HG03064 (cell line): ENCODE results near the gene HNF4A.
"Not testable (repeated sequence)": the region's sequence is repeated elsewhere in the genome, so short reads cannot be mapped to it uniquely, and the experiment has no call there.

ENCODE experiments used
- ATAC-seq: cut with Tn5 transposase; IDR thresholded peaks from one replicate; pipeline ENCODE4 v1.9.1; 2021; ENCODE audit warnings: low read depth; ENCODE audit not compliant: unreplicated experiment

The HNF4A gene

DNA sequence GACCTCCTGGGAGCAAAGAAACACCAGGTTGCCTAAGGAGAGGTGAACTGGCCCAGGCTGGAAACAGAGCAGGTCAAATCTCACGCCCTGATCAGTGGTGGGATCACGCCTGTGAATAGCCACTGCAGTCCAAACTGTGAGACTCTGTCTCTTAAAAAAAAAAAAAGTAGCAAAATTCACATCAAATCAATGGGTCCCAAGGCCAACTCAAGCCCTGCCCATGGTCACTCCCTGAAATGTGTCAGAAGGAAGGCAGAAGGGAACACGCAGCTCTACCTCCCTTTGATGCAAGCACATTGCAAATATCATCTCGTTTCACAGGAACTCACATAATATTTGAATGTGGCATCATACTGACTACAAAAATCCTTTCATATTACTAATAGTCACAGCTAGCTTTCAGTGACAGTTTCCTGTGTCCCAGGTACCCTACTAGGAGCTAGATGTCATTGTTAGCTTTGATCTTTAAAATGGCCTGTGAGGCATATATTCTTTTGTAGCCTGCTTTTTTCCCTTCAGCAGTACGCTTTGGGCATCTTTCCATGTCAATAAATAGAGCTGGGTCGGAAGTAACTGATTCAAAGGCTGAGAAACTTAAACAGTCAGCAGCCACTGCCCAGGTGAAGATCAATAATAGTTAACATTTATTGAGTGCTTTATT lies 105.8 kb downstream of the HNF4A start:
- ATAC-seq: no peak

DNA sequence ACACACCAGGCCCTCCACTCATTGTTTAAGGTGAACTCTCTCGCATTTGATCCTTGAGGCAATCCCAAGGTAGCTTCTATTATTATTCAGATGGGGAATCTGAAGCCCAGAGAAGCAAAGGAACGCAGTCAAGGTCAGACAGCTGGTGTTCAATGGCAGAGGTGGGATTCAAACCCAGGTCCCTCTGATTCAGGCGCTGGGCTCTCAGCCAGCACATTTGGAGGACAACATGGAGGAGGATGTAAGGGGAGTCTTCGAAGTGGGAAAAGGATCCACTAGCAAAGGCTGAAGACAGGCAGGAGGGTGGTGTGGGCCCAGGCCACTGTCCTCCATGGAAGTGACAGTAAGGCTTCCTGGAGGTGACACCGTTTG lies 106.3 kb downstream of the HNF4A start:
- no peak for ATAC-seq

DNA sequence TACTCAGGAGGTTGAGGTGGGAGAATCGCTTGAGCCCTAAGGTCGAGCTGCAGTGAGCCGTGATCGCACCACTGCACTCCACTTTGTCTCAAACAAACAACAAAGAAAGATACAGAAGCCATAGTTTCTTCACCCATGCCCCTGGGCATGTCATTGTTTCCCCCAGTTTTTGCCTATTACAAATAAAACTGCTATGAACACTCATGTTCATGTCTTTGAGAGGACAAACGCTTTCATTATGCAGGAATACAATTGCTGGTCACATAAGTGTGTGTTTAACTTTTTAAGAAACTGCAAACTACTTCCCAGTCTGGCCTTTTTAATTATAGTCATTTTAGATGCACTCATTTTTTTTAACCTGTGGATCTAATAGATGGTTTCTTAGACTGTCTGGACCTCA lies 108.0 kb downstream of the HNF4A start:
- ATAC-seq: no peak

DNA sequence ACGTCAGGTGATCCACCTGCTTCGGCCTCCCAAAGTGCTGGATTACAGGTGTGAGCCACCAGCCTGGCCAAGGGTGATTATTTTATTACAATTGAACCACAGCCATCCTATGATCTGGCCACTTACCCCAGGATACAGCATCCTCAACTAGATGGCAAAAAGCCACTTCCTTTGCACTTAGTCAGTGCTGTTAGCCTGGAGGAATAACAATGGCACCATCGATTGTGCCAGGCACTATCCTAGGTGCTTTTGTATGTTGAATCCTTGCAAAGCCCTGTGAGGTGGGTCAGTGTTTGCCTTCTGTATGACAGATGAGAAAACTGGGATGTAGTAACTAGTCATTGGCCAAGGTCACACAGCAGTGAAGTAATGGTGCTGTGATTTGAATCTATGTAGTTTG lies 109.0 kb downstream of the HNF4A start:
- no peak for ATAC-seq

DNA sequence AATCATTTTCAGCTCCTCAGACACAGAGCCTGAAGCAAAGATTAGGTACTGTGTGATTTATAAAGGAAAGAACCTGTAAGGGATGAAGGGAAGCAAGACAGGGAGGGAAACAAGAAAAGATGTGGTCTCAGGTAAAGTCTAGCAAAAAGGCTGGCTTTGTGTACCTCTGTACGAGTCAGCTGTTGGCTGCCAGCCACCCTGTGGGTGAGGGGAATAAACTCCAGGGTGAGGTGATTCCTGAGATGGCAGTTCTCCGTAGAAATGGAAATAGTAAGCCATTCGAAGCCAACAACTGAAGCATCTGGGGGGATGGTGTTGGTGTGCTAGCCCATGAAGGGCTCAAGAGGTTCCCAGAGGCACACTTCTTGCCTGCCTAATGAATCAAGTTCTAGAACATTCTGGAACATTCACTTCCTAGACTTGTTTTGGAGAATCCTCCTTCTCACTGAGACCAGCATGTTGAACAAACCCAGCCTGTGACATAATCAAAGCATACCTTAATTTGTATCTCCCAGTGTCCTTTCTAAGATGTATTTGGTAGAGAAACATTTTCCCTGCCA lies 109.6 kb downstream of the HNF4A start:
- no peak for ATAC-seq

DNA sequence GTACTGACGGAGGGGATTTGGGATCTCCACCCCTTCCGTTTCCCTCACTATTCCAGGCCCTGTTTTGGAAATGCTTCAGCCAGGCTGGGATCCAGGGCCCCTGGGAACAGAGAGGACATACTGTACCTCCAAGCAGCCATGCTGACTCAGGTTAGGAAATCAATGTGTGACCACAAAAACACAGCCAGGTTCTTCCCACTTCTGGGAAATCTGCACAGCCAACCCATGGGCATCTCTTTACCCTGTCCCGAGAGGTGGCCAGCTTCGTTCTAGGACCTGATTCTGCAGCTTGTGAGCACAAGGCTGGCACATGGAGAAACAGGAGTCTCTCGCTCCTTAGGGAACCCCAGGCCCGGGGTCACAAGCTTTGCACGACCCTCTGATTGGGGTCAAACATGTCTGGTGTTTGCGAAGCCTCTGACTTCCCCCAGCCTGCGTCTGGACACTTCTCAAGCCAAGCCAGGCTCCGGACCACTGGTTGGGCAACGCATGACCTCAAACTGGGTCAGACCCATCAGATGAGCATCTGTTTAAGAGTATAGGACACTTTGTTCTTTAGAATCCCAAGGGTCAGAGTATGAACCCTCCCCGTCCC lies 111.9 kb downstream of the HNF4A start:
- no peak for ATAC-seq

DNA sequence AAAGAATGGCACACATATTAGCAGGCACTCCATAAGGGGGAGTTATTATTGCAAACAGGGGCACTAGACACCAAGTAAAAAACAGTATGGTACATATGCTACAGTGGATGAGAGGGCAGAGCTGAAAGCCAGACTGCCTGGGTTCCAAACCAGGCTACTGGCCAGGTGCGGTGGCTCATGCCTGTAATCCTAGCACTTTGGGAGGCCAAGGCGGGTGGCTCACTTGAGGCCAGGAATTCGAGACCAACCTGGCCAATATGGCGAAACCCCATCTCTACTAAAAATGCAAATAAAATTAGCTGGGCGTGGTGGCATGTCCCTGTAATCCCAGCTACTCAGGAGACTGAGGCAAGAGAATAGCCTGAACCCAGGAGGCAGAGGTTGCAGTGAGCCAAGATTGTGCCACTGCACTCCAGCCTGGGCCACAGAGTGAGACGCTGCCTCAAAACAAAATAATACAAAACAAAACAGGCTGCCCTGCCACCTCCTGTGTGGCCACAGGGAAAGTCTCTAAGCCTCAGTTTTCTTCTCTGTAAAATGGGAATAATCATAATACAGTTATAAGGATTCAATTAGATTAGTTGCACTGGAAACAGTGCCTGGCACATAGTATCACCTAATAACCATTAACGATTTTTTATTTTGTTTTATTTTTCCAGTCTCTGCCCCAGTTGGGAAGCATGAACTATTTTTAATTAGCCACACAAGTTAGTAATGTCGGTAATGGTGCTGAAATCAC lies 112.7 kb downstream of the HNF4A start:
- no peak for ATAC-seq

DNA sequence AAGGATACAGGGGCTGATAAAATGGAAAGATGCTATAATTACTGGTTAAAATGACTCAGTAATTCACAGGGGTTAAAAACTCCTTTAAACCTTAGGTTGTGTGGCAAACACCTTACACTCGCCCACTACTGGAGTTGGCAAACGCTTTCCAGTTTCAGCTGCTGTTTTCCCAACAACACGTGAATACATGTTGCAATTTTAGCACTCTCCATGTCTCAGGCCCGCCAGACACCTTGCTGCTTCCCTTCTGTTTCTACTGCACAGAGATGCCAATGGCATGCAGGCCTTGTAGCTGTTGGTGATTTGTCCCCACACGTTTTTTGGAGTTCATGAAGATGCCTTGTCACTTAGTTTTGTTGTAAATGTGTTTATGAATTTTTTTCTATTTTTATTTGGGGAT lies 114.8 kb downstream of the HNF4A start:
- ATAC-seq: no peak

DNA sequence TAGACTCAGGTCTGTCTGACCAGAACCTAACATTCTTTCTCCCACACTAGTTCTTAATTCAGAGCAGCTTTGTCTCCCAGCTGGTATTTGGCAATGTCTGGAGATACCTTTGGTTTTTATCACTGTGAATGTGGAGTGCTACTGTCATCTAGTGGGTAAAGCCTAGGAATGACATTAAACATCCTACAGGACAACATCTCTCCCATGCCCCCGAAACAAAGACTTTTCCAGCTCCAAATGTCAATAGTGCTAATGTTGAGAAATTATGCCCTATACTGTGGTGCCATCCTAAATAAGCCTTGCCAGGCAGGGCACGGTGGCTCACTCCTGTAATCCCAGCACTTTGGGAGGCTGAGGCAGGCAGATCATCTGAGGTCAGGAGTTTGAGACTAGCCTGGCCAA lies 116.0 kb downstream of the HNF4A start:
- no peak for ATAC-seq

DNA sequence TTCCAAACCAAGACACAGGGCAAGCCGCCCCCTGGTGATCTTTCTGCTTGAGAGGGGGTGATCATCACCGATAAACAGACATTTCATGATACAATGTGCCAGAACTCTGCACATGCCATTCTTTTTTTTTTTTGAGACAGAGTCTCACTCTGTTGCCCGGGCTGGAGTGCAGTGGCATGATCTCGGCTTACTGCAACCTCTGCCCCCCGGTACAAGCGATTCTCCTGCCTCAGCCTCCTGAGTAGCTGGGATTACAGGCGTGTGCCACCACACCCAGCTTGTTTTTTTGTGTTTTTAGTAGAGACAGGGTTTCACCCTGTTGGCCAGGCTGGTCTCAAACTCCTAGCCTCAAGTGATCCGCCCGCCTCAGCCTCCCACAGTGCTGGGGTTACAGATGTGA lies 116.8 kb downstream of the HNF4A start:
- not testable (repeated sequence) for ATAC-seq

DNA sequence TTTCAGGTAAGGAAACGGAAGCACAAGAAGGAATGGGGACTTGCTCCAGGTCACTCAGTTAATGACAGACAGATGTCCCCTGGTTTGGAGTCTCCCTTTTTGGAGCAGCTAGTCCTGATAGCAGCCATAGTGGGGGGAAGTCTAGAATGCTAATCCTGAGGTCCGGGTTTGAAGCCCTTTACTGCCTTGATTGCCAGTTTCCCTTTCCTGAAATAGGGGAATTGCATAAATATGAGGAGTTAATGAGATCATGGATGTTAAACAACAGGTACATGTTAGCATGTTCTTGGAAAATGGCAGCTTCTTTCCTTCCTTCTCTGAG lies 119.8 kb downstream of the HNF4A start:
- no peak for ATAC-seq

DNA sequence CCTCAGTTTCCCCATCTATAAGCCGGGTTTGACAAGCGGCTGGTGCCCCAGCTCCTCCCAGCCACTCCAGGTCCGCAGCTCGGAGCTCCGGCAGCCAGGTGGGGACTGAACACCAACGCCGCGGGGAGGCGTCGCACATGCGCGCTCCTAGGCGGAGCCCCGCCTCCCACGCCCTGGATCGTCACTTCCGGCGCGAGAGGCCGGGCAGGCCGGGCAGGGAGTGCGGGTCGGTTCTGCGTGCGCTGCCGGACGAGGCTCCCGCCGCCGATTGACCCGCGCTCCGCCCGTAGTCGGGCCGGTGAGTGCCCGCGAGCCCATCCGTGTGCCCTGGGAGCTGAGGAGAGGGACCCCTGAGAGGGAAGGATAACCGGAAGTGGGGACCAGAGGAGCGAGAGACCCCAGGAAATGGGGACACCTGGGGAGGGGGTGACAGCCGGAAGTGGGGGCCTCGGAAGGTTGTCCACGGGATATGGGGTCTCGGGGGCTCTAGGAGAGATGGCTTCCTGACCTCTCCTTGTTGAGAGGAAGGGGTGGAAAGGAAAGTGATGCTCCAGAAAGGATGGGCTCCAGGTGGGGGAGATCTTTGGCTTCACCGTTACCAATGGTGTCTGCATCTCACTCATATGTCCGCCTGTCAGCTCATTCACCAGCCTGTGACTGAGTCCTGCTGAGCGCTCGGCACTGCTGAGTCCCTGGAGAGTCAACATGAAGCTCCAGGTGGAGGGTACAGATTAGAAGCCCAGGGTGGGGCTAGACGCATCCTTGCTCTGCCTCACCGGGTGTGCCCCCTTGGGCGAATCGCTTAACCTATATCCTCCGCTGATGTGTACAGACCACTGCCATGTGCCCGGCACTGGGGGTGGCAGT lies 120.4 kb downstream of the HNF4A start, which contains the start of gene TTPAL:
TSS of gene TTPAL (plus strand) at position 181 of the 867 bp plus-strand sequence. CDS start 4,126 bp downstream, outside the sequence.
- ATAC-seq: peak; percentile 82

DNA sequence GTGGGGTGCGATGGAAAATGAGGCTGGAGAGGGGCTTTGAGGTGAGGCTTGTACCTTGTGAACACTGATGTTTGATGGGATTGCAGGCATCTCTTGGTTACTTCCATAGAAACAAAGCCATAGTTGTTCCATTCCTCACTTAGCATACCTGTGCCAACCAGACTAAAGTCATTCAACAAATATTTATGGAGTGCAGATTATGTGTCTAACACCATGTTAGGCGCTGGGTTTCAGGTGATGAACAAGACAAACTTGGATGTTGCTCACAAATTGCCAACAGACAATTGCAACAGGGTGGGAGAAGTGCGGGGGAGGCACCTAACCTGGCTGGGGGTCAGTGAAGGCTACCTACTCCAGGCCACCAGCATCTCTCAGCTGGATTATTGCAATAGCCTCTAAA lies 121.7 kb downstream of the HNF4A start:
- no peak for ATAC-seq

DNA sequence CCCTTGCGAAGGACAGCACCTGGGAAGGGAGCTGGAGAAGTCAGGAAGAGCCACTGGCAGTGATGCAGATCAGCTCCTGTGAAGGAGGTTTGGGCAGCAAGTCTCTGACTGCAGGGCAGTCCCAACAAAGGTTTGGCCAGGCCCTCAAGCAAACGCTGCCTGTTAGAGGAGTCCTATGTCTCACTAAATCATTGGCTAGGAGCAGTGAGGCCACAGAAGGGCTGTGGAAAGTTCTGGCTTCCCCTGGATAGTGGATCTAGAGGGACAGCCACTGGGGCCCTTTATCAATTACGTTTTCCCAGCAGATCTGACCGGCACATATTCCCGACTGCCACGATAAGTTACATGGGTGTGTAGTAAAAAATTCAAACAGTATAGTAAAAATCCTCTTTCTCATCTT lies 122.7 kb downstream of the HNF4A start:
- no peak for ATAC-seq

DNA sequence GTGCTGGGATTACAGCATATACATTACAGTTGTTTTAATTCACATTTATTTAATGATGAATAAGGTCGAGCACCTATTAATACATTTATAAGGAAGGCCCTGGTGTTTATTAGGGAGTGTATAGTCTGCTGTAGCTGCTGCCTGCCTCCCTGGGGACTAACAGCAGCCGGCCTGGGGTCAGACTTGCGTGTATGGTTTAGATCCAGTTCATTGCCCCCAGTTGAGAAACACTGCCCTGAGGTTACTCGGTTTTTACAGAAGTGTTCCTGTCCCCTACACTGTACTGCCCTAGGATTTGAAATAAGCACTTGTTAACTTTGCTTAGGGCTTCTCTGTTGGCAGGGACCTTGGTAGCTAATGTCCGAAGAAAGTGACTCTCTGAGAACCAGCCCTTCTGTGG lies 124.1 kb downstream of the HNF4A start:
- no peak for ATAC-seq

DNA sequence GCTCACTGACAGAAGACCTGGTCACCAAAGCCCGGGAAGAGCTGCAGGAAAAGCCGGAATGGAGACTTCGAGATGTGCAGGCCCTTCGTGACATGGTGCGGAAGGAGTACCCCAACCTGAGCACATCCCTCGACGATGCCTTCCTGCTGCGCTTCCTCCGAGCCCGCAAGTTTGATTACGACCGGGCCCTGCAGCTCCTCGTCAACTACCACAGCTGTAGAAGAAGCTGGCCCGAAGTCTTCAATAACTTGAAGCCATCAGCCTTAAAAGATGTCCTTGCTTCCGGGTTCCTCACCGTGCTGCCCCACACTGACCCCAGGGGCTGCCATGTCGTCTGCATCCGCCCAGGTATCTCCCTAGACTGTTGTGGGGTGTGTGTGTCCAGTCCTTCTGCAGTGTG lies 124.6 kb downstream of the HNF4A start:
- no peak for ATAC-seq

DNA sequence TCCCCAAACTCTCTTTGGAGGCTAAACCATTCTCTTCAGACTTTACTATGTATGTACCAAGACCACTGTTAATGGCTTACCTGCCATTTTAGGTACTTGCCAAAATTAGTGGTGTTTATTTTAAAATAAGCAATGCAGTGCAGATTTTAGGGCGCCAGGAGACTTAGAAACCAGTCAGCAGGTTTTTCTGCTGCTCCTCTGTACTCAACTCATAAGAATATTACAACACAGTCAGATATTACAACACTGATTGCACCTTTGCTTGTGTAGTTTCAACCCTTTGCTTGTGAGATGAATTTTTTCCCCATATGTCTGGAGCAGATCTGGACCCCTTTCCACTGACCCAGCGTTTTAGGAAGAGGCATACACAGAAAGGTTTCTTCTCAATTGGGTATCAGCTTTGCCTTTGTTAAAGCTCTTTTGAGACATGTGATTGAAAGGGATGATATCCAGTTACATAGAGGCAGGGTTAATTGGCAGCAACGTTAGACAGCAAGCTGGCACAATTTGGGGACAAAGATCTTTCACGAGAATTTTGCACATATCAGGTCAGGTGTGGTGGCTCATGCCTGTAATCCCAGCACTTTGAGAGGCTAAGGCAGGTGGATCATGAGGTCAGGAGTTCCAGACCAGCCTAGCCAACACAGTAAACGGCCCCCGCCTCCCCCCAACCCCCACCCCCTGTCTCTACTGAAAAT lies 126.4 kb downstream of the HNF4A start:
- ATAC-seq: no peak

DNA sequence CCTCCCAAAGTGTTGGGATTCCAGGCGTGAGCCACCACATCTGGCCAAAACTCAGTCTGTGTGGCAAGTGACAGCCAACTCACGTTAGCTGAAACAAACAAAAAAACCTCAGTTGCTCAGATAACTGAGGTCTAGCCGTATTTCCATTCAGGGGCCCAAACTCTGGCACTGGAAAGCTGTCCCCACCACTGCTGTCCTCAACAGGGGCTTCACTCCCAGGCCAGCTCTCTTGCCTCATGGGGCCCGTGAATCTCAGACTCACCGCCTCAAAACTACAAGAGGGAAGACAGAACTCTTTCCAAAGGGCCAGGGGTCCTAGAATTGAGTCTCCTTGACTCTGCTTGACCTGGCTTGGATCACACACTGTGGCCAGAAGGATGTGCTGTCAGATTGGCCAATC lies 127.6 kb downstream of the HNF4A start:
- no peak for ATAC-seq
